Fibroblast of skin of left quadriceps (primary cell): ENCODE data around the gene GALP.
"Not testable (repeated sequence)": the region's sequence is repeated elsewhere in the genome, so short reads cannot be mapped to it uniquely, and the experiment has no call there.

Source experiments
- DNase-seq, 2 experiments: peaks; one replicate each; pipeline ENCODE4 v3.0.0-alpha.2; 2013; ENCODE audit warnings: low read depth in 2 of 2

The GALP gene

DNA sequence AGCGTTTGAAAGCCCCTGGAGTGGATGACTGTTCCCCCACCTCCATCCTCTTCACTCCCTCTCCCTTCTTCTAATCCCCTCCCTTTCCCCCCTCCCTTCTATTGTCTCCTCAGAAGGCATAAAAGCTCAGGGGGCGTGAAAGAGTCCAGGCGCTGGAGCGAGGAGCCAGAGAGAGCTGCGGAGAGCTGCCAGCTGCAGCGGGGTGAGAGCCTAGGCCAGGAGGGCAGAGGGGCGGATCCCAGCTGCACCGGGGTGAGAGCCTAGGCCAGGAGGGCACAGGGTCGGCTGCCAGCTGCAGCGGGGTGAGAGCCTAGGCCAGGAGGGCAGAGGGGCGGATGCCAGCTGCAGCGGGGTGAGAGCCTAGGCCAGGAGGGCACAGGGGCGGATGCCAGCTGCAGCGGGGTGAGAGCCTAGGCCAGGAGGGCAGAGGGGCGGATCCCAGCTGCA lies at the start of gene GALP:
TSS of gene GALP (plus strand) at position 148 of the 447 bp plus-strand sequence. CDS start 1,101 bp downstream, outside the sequence.
- DNase-seq: not testable (repeated sequence)

- no peak for DNase-seq
These were observed 48.6 kb upstream of the GALP start for GRCh38 chr19:56126983-56127780.

DNA sequence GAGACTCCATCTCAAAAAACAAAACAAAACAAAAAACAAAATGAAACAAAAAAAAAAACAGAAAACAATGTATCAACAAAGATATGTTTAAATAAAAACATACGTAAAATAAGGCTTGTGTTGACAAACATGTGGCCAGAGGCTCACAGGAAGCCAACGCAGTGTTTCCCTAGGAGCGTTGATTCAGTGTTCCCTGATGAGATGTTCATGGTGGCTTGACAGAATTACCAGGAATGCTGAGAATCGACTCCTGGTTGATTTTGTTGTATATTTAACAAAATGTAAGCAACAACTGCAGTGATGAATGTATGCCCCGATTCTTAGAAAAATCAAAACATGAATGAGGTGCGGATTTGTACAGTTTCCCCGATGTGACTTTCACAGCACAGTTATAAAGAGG lies 45.8 kb upstream of the GALP start:
- DNase-seq: no peak

DNA sequence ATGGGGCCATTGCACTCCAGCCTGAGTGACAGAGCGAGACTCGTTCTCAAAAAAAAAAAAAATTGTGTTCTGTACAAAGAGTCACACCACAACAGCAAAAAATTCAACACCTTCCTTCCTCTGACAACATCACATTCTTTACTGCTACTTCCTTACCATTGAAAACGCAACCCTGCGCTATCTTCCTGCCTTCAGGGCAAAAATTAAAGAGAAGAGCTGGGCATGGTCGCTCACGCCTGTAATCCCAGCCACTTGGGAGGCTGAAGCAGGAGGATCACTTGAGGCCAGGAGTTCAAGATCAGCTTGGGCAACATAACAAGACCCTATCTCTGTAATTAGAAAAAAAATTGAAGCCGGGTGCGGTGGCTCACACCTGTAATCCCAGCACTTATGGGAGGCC lies 44.2 kb upstream of the GALP start:
- no peak for DNase-seq

DNA sequence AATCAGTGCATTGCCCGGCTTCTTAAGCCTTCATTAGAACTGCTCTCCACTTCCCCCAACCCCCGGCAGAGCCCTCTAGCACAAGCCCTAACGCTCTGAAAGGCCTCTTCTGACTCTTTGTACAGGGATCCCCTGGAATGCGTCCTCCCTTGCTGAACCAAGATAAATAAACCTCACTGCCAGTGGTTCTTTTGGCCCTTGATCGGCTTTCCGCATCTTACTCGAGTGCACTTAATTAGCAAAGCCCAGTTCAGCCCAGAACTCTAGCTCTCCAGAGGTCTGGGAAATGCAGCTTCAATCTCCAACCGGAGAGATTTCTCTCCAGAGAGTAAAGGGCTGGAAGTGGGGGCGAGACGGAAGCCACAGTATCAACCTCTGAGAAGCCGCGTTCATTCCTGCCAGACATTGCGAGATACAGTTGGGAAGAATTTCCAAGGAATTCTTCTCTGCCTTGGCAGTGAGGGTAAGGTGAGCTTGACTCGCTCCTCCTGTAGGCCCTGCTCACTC lies 43.4 kb upstream of the GALP start:
- DNase-seq: no peak

DNA sequence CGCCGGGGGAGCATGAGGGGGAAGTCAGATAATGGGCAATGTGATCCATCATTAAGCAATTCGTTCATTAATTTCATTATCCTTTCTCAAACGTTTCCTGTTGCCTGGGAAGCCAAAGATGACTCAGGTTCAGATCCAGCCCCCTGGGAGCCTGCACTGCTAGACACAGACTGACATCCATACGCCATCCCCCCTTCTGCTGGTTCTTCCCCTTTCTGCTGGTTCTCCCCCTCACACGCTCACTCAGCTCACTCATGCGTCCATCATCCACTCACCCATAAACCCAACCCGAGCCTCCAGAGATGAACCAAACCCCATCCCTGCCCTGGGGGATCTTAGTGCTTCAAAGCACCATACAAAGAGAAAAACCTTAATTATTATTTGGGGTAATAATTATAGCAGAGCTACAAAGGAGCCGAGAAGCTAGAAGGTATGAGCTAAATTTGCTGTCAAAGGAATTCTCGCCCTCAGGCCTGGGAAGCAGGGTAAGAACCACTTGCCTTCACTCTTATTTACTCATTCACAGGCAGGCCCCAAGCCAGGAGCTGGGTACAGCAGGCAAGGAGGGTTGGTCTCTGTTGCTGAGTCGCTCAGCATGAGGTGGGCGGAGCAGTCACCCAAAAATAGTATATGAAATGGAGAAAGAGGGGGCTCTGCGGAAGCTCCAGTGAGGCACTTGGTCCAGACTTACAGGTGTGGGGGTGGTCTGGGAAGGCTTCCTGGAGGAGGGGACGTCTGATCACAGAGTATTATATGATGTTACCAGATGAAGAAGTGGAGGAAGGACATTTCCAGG lies 41.8 kb upstream of the GALP start:
- DNase-seq: no peak

DNA sequence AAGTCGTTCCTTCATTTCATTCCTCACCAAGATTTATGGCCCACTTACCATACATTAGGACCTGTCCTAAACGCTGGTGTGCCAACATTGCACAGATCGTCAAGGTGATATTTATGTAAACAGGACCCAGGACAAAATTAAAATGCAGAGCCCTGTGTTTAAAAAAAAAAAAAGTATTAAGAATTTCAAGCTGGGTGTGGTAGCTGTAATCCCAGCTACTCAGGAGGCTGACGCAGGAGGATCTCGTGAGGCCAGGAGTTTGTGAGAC lies 41.2 kb upstream of the GALP start:
- DNase-seq: no peak

GRCh38 chr19:56136362-56136761 lies 39.4 kb upstream of the GALP start:
- DNase-seq: no peak

- no peak for DNase-seq
These were observed 38.4 kb upstream of the GALP start for GRCh38 chr19:56137405-56137804.

DNA sequence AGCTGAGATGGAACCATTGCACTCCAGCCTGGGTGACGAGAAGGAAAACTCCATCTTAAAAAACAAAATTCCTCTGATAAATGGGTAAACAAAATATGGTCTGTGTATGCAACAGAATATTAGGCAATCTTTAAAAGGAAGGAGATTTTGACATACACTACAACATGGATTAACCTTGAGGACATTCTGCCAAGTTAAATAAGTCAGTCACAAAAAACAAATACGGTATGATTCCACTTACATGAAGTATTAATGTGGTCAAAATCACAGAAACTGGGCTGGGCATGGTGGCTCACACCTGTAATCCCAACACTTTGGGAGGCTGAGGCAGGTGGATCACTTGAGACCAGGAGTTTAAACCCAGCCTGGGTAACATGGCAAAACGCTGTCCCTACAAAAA lies 37.7 kb upstream of the GALP start:
- no peak for DNase-seq

DNA sequence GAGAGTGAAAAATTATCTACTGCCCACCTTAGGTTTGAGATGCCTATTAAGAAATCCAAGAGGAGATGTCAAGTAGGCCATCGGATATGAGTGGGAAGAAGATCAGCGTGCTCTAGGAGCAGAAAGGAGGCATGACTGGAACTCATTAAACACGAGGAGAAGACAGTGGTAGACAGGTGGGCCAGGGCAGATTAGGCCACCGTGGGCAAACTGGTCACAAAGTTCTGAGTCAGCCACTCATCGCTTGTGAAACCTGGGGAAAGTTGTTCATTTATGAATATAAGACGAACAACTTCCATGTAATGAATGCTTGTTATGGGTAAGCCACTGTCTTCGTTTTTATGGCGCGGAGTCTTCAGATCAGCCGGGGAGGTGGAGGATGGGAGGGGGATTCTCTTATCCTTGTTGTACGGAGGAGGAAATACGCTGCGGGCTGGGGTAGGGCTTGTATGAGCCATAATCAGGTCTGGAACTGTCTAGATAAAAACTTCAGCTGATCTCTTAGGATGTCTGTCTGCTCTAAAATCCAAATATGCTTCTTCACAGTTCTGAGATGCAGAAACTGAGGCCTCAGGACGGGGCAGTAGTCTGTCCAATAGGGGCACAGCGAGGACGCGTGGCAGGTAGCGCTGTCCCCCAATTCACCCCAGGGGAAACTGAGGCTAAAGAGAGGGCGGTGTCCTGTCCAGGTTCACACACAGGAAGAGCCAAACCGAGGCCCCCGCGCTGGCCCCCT lies 35.8 kb upstream of the GALP start:
- DNase-seq: no peak

- DNase-seq: peak; percentile 100
These were observed 35.0 kb upstream of the GALP start, which contains the start of gene ZNF444 for GRCh38 chr19:56140583-56141416. Gene ZNF444, plus strand, starts transcription at chr19:56141287. Its CDS starts 5,625 bp downstream, at chr19:56146912.

GRCh38 chr19:56141417-56141993 lies 34.3 kb upstream of the GALP start:
- DNase-seq: no peak

DNA sequence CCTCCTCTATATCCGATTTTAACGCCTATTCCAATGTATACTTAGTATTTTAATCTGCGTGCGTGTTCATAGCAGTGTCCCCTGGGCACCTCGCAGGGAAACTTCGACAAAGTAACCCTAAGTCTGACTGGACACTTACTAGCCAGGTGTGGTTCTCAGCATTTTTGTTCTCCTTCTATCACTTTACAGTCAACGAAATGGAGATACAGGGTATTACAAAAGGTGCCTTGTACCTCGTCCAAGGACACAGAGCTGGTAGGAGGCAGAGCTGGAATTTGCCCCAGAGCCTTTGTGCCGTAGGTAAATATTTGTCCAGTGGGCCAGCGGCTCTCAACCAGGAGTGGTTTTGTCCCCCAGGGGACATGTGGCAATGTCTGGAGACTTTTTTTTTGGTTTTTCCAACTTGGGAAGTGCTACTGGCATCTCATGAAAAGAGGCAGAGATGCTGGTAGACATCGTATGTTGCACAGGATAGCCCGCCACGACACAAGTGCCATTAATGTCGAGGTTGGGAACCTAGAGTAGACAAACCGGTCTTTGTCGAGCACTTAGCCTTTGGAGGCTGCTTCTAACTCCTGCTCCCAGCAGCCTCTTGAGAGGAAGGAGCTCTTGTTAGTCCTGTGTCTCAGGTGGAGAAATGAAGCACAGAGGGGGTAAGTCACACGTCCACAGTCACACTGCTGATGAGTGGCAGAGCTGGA lies 33.6 kb upstream of the GALP start:
- no peak for DNase-seq

GRCh38 chr19:56142897-56143434 lies 32.8 kb upstream of the GALP start:
- no peak for DNase-seq

DNA sequence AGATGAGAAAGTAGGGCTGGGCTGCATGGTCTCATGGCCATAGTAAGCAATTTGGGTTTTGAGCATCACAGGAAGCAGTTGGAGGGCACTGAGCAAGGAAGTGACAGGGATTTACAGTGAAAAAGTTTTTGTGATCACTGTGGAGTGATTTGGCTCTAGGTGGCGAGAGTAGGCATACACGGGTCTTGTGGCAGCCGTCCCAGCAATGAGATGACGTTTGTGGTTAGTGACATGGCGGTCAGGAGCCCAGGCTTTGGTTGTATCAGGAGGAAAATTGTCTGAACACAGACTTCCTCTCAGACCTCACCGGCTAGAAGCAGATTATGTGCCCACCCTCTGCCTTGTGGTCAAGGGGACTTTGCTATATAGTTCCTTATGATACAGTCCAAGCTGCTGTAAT lies 31.4 kb upstream of the GALP start:
- no peak for DNase-seq

- no peak for DNase-seq
These were observed 31.0 kb upstream of the GALP start for GRCh38 chr19:56144831-56145230.

DNA sequence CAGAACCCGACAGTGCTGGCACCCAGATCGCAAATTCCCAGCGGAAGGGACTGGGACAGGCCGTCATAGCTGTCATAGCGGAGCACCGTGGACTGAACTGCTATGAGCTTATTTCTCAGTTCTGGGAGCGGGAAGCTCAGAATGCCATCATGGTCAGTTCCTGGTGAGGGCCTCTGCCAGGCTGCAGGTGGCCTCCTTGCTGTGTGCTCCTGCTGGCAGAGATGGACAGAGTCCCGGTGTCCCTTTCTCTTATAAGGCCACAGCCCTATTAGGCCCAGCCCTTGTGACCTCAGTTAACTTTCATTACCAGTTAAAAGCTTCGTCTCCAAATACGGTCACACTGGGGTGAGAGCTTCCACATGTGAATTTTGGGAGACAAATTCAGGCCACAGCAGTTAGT lies 30.1 kb upstream of the GALP start:
- no peak for DNase-seq

DNA sequence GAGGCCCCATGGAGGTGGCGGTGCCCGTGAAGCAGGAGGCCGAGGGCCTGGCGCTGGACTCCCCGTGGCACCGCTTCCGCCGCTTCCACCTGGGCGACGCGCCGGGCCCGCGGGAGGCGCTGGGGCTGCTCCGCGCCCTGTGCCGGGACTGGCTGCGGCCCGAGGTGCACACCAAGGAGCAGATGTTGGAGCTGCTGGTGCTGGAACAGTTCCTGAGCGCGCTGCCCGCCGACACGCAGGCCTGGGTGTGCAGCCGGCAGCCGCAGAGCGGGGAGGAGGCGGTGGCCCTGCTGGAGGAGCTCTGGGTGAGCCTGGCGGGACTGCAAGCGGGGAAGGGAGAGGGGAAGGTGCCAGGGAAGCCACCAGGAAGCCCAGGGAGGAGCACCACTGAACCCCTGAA lies 28.9 kb upstream of the GALP start:
- no peak for DNase-seq

- DNase-seq: no peak
These were observed 28.5 kb upstream of the GALP start for GRCh38 chr19:56147307-56147706.
